AG10803 (cell line): ENCODE measurements around the gene WDR12.
A peak's percentile ranks its signal among the peaks of the same experiment; 100 is the strongest.
"Not testable (repeated sequence)": the region's sequence is repeated elsewhere in the genome, so short reads cannot be mapped to it uniquely, and the experiment has no call there.

Experiments used
- DNase-seq: peaks from one replicate; pipeline ENCODE4 v3.0.0; 2010; ENCODE audit warnings: low read depth
- H3K4me3 ChIP-seq: 2 replicates; pipeline ENCODE4 v1.5.1; 2011; ENCODE audit warnings: mild to moderate bottlenecking, low read length, control low read depth
- CTCF ChIP-seq: conservative IDR thresholded peaks from 2 replicates; pipeline ENCODE4 v1.5.1; 2011; ENCODE audit warnings: mild to moderate bottlenecking, low read length, control low read depth, inconsistent platforms

Gene WDR12

DNA sequence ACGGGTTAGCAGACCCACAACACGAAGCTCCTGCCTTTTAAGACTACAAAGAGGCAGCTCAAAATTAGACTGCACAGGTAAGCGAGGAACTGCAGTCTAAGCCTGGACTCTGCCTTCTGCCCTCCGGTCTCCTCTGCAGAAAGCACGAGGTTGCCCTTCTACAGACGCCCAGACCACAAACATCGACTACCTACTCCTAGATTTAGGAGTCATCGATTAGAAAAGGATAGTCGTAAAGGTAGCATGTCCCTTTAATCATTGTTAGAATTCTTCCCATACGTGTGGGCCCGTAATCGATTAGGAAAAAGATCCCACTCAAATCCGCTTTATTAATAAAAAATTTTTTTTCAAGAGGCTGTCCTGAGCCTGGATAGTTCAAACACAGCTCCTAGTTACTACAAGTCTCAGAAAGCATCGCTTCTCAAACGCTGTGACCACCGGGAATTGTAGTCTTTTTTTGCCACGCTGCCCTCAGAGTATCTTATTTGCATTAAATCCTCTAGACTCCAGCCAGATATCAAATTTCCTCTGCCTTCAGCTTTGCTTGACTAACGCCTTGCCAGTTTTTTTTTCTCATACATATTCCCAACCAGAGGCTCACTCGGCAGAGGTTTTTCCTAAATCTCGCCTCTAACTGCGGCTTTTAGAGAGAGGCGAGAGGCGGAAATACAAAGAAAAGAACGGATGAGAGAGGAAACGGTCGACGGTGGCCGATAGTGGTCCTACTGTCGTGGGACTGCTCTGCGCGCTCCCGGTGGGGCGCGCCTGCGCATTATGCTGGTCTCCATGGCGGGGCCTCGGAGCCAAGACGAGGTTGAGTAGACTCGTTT lies at the start of gene WDR12, which contains the start of gene CARF:
Gene WDR12 (minus strand): TSS at position 162 of the 830 bp plus-strand sequence. CDS start 197 bp downstream, outside the sequence.
Gene CARF (plus strand): TSS at position 764 of the 830 bp plus-strand sequence. CDS start 29,628 bp downstream, outside the sequence.
- H3K4me3 ChIP-seq = peak within 1 kb of the TSS; percentile 99
- TF ChIP-seq CTCF = no peak
- peak; percentile 91 for DNase-seq

- no peak for TF ChIP-seq CTCF
- H3K4me3 ChIP-seq = no peak overlapping the region
- no peak for DNase-seq
Measured at GRCh38 chr2:202960524-202960923, 49.1 kb upstream of the WDR12 start.

DNA sequence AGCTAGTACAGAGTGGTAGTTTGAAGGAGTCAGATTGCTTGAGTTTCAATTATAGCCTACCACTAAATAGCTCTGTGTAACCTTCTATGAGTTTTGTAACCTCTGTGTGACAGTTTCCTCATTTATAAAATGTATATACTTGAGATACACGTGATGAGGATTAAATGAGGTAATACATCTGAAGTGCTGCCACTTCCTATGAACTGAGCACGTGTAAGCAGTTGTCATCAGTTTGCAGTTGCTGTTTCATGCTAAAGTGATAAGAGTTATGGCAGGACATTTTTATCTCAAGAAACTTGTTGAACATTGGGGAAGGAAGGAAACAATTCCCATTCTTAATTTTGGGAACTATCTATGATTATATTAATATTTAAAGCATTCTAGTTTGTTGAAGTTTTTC lies 39.1 kb upstream of the WDR12 start:
- no peak for DNase-seq
- no peak for TF ChIP-seq CTCF
- H3K4me3 ChIP-seq = no peak overlapping the region

DNA sequence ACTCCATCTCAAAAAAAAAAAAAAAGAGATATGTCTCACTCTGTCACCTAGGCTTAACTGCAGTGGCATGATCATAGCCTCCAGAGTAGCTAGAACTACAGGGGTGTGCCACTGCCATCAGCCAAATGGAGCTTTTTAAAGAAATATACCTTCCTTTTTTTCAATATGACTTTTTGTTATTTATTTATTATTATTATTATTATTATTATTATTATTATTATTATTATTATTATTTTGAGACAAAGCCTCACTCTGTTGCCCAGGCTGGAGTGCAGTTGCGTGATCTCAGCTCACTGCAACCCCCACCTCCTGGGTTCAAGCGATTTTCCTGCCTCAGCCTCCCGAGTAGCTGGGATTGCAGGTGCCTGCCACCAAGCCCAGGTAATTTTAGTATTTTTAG lies 37.9 kb upstream of the WDR12 start:
- DNase-seq, H3K4me3 ChIP-seq: not testable (repeated sequence)

- H3K4me3 ChIP-seq = no peak overlapping the region
- no peak for TF ChIP-seq CTCF
Measured at GRCh38 chr2:202945497-202945896, 34.0 kb upstream of the WDR12 start.

GRCh38 chr2:202944816-202945215 lies 33.3 kb upstream of the WDR12 start:
- no peak for DNase-seq
- TF ChIP-seq CTCF = no peak
- H3K4me3 ChIP-seq = no peak overlapping the region

More at GRCh38 chr2:202945497-202945896, 34.0 kb upstream of the WDR12 start:
- DNase-seq = no peak

DNA sequence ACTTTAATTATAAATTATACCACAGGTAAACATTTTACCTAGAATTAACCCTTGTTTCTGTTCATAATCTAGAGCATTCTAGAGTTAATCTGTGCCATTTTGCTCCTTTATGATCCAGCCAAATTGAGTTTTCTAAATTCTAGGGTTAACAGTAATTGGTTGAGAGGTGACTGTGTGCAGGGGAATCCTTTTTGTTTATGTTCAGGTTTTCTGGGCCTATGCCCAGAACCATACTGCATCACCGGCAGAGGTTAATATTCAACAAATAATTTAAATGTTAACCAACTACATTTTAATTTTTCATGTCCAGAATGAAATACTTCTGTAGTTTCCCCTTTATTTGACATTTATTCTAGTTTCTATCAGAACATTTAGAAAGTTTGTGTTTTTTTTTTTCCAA lies 32.9 kb upstream of the WDR12 start:
- H3K4me3 ChIP-seq = no peak overlapping the region
- TF ChIP-seq CTCF = no peak
- peak; percentile 1 for DNase-seq
